Pulmonary artery endothelial cell (primary cell): Measurements from ENCODE around the gene KRTAP10-2. TPM values are rescaled to one million over a fixed set of nuclear protein-coding genes. Genes with fewer than 3 reads are reported as not detected.

Experiments used
- DNase-seq: peaks from one replicate; pipeline ENCODE4 v3.0.0-alpha.2; 2011; ENCODE audit warnings: low read depth, low spot score
- total RNA-seq: library from RNA; depleted of rRNA; stranded (reverse); fragments of >200 nt; gene quantifications from 2 replicates; pipeline ENCODE4 v1.2.3, GENCODE V29; 2014

KRTAP10-2 gene
- total RNA-seq, 1 donor from 2014 or later: not detected

GRCh38 chr21:44515359-44516165, 35.7 kb downstream of the KRTAP10-2 start:
- no peak for DNase-seq

- DNase-seq: no peak
Observed at GRCh38 chr21:44514746-44515358, 36.5 kb downstream of the KRTAP10-2 start.

GRCh38 chr21:44514218-44514520, 37.1 kb downstream of the KRTAP10-2 start:
- no peak for DNase-seq

GRCh38 chr21:44513389-44514217, 37.7 kb downstream of the KRTAP10-2 start:
- no peak for DNase-seq

- no peak for DNase-seq
Observed at GRCh38 chr21:44512496-44513388, 38.6 kb downstream of the KRTAP10-2 start.

- DNase-seq: no peak
Observed at GRCh38 chr21:44511938-44512275, 39.4 kb downstream of the KRTAP10-2 start.

GRCh38 chr21:44511219-44511937, 39.9 kb downstream of the KRTAP10-2 start:
- DNase-seq: no peak

GRCh38 chr21:44510508-44511218, 40.6 kb downstream of the KRTAP10-2 start:
- DNase-seq: no peak

- DNase-seq: no peak
Observed at GRCh38 chr21:44510109-44510507, 41.2 kb downstream of the KRTAP10-2 start.

GRCh38 chr21:44509539-44509938, 41.8 kb downstream of the KRTAP10-2 start:
- DNase-seq: no peak

- no peak for DNase-seq
Observed at GRCh38 chr21:44508711-44509445, 42.4 kb downstream of the KRTAP10-2 start.

GRCh38 chr21:44508426-44508710, 42.9 kb downstream of the KRTAP10-2 start:
- no peak for DNase-seq

GRCh38 chr21:44507673-44508425, 43.5 kb downstream of the KRTAP10-2 start:
- no peak for DNase-seq

- no peak for DNase-seq
Observed at GRCh38 chr21:44506279-44507255, 44.7 kb downstream of the KRTAP10-2 start.

- DNase-seq: no peak
Observed at GRCh38 chr21:44505673-44506278, 45.5 kb downstream of the KRTAP10-2 start.

- no peak for DNase-seq
Observed at GRCh38 chr21:44503901-44504399, 47.4 kb downstream of the KRTAP10-2 start.
